ENCODE measurements around the gene PLXND1.
"Not testable (repeated sequence)": the region's sequence is repeated elsewhere in the genome, so short reads cannot be mapped to it uniquely, and the experiment has no call there.

Gene PLXND1

GRCh38 chr3:129527262-129527661 is 79.2 kb downstream of the PLXND1 start:
- DNase-seq (ENCODE audit: low spot score), result no peak

GRCh38 chr3:129526121-129526900 is 80.2 kb downstream of the PLXND1 start:
- peak; percentile 6 for DNase-seq (ENCODE audit: low spot score)

- no peak for DNase-seq (ENCODE audit: low spot score)
These were observed 81.0 kb downstream of the PLXND1 start for GRCh38 chr3:129525341-129525968.

- no peak for DNase-seq (ENCODE audit: low spot score)
These were observed 82.4 kb downstream of the PLXND1 start for GRCh38 chr3:129524081-129524480.

DNA sequence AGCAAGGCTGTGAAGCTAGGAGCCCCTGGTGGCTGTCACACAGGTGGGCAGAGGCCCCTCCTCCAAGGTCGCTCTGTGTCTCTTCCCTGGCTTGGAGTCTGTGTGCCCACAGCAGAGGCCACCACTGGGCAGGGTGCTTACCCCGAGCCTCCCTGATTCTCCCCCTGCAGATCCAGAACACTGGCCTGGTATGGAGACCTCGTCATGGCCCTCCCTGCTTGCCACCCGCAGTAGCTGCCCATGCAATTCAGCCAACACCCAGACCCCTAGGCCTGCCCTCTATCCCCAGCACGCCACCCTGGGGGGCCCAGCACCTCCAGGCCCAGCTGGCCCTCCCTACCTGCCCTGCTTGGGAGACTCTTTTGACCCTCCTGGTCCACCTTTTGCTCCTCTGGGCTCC is 83.5 kb downstream of the PLXND1 start:
- no peak for DNase-seq (ENCODE audit: low spot score)

GRCh38 chr3:129521611-129522010 is 84.9 kb downstream of the PLXND1 start:
- DNase-seq (ENCODE audit: low spot score), result no peak

DNA sequence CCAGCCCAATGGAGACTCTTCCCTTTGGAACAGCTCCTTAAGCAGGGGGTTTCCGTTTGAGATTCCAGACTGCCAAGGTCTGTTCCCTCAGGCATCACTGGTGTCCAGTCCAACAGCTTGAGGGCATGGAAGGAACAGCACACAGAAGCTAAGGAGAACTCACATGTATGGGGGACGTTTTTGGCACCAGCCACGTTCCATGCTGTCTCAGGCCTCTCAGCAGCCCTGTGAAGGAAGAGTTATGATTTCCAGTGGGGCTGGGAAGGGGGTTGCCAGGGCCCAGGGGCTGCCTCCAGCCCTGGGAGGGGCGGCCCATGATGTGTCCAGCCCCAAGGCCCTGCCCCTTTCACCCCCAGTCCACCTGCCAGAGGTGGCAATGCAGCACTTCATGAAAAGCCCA is 85.5 kb downstream of the PLXND1 start:
- no peak for DNase-seq (ENCODE audit: low spot score)

DNA sequence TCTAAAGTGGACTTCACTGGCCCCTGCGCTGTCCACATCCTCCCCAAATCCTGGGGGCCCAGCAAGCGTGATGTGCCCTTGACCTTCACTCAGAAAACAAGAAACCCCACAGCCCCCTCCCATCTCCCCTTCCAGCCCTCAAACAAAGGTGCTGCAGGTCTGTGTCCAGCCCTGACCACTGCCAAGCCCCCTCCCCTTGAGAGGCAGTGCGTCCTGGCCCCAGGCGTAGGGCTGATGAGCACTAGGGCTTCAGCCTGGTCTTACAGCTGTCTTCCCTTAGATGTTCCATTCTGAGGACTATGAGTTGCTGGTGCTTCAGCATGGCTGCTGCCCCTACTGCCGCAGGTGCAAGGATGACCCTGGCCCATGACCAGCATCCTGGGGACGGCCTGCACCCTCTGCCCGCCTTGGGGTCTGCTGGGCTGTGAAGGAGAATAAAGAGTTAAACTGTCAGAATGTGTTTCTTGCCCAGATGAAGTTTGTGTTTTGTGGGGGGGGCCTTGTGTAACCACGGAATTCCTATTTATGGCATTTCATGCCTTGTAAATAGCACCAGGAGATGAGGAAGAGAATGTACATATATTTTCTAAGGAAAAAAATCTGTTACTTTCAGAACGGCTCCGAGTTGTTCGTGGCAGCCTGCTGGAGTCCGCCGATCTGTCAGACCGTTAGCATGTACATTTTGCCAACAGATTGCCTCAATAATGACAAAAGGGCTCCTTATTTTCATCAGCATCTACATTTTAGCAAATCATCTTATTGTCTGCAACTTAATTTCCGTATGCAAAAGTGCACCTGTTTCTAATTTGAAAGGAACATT is 86.4 kb downstream of the PLXND1 start:
- no peak for DNase-seq (ENCODE audit: low spot score)

DNA sequence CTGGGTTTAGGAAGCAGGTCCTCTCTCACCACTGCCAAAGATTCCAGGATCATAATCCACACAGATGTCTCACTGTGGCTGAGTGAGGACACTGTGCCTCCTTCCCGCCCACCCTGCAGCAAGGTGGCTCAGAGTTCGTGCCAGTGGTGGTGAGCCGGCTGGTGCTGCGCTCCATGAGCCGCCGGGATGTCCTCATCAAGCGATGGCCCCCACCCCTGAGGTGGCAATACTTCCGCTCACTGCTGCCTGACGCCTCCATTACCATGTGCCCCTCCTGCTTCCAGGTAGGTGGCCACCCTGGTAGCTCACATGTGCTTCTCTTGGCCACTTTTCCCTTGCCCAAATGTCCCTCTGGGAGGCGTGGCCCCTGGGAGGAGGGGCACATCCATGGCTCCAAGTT is 87.0 kb downstream of the PLXND1 start:
- DNase-seq (ENCODE audit: low spot score), result no peak

- no peak for DNase-seq (ENCODE audit: low spot score)
These were observed 87.9 kb downstream of the PLXND1 start for GRCh38 chr3:129518581-129518980.

GRCh38 chr3:129518038-129518561 is 88.4 kb downstream of the PLXND1 start:
- no peak for DNase-seq (ENCODE audit: low spot score)

DNA sequence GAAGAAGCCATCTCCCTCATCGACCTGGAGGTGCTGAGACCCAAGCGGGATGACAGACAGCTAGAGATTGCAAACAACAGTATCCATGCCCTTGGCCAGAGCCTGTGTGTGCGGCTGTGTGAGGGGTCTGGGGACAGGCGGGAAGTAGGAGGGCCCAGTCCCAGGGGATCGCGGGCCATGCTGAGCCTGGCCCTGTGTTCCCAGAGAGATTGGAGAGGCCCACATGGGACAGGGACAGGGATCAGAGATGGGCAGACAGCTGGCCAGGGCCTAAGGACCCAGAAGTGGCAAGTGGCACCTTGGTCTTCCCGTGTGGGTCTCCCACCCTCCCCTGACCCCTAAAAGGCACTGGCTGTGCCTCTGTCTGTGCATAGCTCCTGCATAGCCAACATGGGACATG is 89.0 kb downstream of the PLXND1 start:
- no peak for DNase-seq (ENCODE audit: low spot score)

DNA sequence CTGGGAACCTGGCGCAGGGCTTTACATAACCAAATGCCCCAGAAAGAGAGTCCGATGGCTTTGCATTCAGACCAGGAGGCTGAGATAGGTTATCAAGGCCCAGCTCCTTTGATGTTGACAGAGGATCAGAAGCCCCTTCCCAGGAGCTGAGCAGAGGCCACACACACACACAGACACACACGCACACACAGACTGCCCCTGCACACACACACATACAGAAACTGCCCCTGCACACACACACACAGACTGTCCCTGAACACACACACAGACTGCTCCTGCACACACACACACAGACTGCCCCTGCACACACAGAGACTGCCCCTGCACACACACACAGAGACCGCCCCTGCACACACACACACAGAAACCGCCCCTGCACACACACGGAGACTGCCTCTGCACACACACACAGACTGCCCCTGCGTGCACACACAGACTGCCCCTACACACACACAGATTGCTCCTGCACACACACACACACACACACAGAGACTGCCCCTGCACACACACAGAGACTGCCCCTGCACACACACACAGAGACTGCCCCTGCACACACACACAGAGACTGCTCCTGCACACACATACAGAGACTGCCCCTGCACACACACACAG is 90.5 kb downstream of the PLXND1 start:
- not testable (repeated sequence) for DNase-seq (ENCODE audit: low spot score)

DNA sequence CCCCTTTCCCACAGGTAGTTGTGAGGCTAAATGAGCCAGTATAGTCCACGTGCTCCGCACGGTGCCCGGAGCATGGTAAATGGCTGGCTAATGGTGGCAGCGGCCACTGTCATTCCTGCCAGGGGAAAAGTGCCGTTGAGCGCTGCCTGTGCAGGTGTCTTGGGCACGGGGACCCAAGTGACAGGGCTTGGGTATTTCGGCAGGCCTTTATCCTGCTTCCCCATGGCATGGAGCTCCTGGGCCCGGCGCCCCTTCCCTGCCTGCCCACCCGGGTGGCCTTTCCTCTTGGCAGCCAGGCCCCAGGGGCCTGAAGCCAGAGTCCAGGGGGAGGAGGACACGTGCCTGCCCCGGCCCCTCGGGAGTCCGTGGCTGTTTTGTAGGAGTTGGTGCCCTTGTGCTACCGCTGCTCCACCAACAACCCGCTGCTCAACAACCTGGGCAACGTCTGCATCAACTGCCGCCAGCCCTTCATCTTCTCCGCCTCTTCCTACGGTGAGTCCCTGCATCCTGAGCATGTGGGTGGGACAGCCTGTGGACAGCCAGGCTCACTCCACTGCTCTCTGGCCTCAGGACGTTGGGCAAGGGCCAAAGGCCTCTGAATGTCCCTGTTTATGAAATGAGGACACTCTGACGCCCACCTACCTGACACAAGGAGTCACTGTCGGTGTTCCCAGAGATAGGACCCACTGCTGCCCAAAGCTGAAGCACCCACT is 91.2 kb downstream of the PLXND1 start:
- not testable (repeated sequence) for DNase-seq (ENCODE audit: low spot score)

- no peak for DNase-seq (ENCODE audit: low spot score)
These were observed 91.9 kb downstream of the PLXND1 start for GRCh38 chr3:129514563-129514962.

- no peak for DNase-seq (ENCODE audit: low spot score)
These were observed 92.4 kb downstream of the PLXND1 start for GRCh38 chr3:129514110-129514509.

DNA sequence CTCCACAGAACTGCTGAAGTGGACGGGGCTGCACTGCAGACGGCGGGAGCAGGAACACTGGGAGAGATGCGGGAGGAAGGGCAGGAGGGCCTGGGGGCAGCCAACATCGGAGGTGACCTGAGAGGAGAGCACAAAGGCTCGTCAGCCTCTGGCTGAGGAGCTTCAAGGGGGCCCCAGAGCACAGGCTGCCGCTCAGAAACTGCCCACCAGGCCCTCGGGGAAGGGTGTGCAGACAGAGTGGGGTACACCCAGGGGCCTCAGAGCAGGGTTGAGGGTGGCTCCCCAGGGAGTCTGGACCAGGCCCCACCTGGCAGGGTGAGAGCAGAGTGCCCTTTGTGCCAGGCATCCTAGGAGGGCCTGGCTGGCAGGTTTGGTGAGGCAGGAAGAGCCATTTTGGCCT is 92.8 kb downstream of the PLXND1 start:
- no peak for DNase-seq (ENCODE audit: low spot score)

DNA sequence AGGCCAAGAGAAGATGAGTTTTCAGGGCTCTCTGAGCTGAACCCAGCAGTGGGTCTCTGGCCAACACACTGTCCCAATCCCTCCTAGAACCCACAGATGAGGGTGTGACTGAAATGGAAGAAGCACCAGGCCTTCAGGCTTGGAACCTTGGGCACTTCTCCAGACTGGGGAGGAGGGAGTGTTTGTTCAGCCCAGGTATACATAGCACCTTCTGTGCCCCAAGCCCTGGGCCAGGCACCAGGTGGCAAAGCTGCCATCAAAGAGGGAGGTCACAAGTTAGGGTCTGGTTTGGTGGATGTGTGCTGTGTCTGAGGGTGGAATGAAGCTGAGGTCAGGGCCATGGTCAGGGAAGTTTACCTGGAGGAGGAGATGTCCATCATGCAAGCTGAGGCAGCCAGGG is 93.9 kb downstream of the PLXND1 start:
- DNase-seq (ENCODE audit: low spot score), result no peak

DNA sequence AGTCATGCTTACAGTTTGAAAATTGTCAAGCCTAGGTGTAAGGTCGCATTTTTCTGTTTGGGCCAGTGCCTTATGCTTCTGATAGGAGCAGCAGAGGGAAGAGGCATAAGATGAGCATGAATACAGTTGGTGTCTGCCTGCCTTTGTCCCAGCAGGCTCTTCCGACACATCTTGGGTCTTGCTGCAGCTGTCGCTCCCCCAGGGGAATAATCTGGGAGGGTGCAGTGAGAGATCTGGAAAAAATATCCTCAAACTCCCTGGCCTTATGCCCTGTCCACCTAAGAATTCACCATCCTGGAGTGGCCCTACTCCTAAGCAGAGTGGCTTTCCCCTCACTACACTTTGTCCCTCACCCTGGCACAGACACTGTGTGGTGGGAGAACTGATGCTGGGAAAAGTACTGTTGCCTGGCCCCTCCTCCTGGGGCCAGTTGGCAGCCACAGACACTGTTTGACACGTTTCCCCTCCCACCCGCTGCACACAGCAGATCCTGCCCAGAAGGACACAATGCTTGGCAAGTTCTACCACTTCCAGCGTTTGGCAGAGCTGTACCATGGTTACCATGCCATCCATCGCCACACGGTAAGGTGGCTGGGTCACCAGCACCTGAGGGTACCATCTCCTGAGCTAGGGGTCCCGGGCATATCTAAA is 99.2 kb downstream of the PLXND1 start:
- DNase-seq (ENCODE audit: low spot score), result no peak

- DNase-seq (ENCODE audit: low spot score), result no peak
These were observed 100.2 kb downstream of the PLXND1 start for GRCh38 chr3:129506231-129506742.

DNA sequence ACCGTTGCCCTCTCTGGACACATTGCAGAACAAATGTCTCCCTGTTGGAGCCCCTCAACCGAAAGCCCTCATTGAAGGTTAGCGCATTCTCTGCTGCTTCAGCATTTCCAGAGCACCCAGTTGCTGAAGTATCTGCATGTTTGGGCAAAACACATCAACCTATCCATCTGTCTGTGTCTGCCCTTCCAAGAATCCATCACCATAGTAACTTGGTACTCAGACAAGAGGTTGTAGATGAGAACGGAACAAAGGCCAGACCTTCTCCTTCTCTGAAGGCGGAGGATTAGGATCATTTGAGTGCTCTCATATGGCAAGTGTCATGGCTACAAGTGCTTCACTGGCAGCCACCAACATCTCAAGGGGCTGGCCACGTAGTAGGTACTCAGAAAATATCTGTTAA is 101.1 kb downstream of the PLXND1 start:
- no peak for DNase-seq (ENCODE audit: low spot score)
